Right cardiac atrium (tissue), 5 donors: ENCODE results near the gene SSC4D. TPM values are rescaled to one million over a fixed set of nuclear protein-coding genes. Genes with fewer than 3 reads are reported as not detected.
"Not testable (repeated sequence)": the region's sequence is repeated elsewhere in the genome, so short reads cannot be mapped to it uniquely, and the experiment has no call there.

Experiments
- ATAC-seq, 2 donors: fragments of 200-7000 bp; cut with Tn5 transposase; one replicate each; pipeline versions ENCODE4 v1.8.0 to v1.9.1; 2020; ENCODE audit warnings: moderate library complexity in 2 of 2, mild to moderate bottlenecking in 1 of 2
- DNase-seq, 3 donors: peaks; one replicate each; pipeline ENCODE4 v3.0.0-alpha.2; 2020
- H3K27ac ChIP-seq: one replicate; pipeline ENCODE4 v1.5.1; 2013; ENCODE audit warnings: mild to moderate bottlenecking, low read length, control low read depth, moderate library complexity
- H3K27me3 ChIP-seq: one replicate; pipeline ENCODE4 v1.6.1; 2013; ENCODE audit not compliant: control insufficient read depth, insufficient read depth
- H3K4me1 ChIP-seq: one replicate; pipeline ENCODE4 v1.6.1; 2013; ENCODE audit warnings: low read length; ENCODE audit not compliant: control insufficient read depth, insufficient read depth
- H3K4me3 ChIP-seq: one replicate; pipeline ENCODE4 v1.5.1; 2013; ENCODE audit warnings: low read length, control low read depth
- H3K9me3 ChIP-seq: one replicate; pipeline ENCODE4 v1.6.1; 2013; ENCODE audit warnings: low read length; ENCODE audit not compliant: control insufficient read depth
- WGBS: extraction: QIAGEN DNeasy Blood & Tissue Kit; methylation state at CpG from one replicate; pipeline ENCODE4 v1.1.7; 2013; 5-methylcytosine and 5-hydroxymethylcytosine counted together
- intact Hi-C, 4 donors: fragments of 100-400 bp; cut with DNase I; formaldehyde crosslinking; loops; one replicate each; pipeline versions ENCODE4 v1.11.0 to v1.14.0; 2022 to 2023
- polyA plus RNA-seq: library from polyadenylated mRNA; stranded (reverse); fragments of 200-250 nt; gene quantifications from one replicate; pipeline ENCODE4 v1.2.3, GENCODE V29; 2013
- total RNA-seq, 4 donors: library from RNA; stranded (reverse); fragmentation: NEBNext Ultra II Directional; extraction: Animal tissue kit (Norgen Biotek cat#: 25700); gene quantifications; one replicate each; pipeline ENCODE4 v1.2.1, GENCODE V29; 2021
- donor health status: healthy with polysubstance abuse.
- donor health status: DM: no; HTN: yes; CAD: no.
- donor health status: DM: no; HTN: no; CAD: no.
- donor health status: DM: no; HTN: yes; CAD: no; lungs with severe emphysema.
- donor health status: DM: yes; HTN: yes; CAD: no.

Gene SSC4D
- total and polyA plus RNA-seq, 5 donors: 0.78 to 2.1 (median 1.0) TPM

DNA sequence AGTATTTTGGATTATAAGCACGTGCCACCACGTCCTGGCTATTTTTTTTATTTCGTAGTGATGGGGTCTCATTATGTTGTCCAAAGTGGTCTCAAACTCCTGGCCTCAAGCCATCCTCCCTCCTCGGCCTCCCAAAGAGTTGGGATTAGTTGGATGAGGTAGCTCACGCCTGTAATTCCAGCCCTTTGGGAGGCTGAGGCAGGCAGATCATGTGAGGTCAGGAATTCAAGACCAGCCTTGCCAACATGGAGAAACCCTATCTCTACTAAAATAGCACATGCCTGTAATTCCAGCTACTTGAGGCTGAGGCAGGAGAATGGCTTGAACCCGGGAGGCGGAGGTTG lies 28.9 kb downstream of the SSC4D start:
- WGBS: 41% methylated on average over 7 of the region's 7 CpGs
- DNase-seq (peak in 1 of 3 donors; percentile 57), ATAC-seq (no peak)
- Histone ChIP-seq H3K27ac (peak overlapping the region; percentile 96), H3K27me3 (no peaks in the 10 kb centered on the region), H3K9me3 (no peaks in the 10 kb centered on the region), H3K4me1 (peaks cover 8% of the 10 kb centered on the region), H3K4me3 (no peak overlapping the region)
- intact Hi-C loops: no loop called here

DNA sequence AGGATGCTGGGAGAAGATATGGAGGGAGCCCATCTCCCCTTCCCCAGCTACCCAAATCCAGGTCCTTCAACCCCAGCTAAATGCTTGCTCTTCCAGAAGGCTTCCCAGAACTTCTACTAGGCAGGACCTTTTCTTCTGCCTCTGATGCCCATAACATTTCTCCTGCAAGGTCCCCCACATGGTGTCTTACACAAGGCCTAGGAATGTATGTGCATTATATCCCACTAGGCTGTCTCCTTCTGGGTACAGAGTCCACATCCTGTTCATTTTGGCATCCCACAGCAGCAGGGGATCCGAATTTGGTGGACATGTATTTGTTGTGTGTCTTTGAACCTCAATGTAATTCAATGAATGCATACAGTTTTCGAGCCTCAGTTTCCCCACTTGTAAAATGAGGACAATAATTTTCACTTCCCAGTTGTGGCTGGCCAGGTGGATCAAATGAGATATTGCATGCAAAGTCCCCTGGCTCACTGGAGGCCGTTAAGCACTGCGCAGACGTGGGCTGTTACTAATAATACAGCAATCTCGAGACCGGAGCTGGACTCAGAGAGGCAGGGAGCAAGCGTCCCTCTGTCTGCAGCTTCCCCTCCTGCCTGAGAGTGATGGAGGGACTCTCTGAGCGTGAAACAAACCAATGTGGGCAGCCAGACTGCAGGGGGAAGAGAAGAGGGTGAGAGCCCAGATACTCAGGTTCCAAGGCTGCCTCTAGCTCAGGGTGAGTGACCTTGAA lies 32.1 kb downstream of the SSC4D start:
- intact Hi-C loops: no loop called here

DNA sequence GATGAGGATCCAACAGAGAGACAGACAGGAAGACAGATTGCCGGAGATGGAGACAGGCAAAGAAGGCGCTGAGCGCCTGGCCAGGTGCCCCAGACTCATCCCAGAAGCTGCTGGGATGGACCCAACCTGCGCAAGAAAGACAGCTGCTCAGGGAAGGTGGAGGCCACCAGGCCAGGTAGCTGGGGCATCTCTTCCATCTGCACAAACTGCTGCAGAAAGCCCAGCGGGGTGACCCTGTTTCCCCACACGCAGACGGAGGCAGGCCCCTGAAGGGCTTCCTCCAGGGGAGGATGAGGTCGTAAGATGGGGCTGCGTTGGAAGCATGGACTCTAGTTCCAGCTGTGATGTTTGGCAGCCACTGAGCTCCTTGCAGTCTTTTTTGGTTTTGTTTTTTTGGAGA lies 34.2 kb downstream of the SSC4D start:
- intact Hi-C loops: no loop called here
- WGBS: 82% methylated on average over 9 of the region's 9 CpGs
- ATAC-seq (no peak), DNase-seq (no peak)
- Histone ChIP-seq H3K9me3 (no peaks in the 10 kb centered on the region), H3K27me3 (no peaks in the 10 kb centered on the region), H3K27ac (no peak overlapping the region), H3K4me1 (peaks cover 3% of the 10 kb centered on the region), H3K4me3 (no peak overlapping the region)

More for the DNA sequence above, 32.1 kb downstream of the SSC4D start:
- Histone ChIP-seq H3K27ac (peak overlapping the region; percentile 68), H3K4me1 (peaks cover 8% of the 10 kb centered on the region), H3K9me3 (no peaks in the 10 kb centered on the region), H3K27me3 (no peaks in the 10 kb centered on the region), H3K4me3 (no peak overlapping the region)
- DNase-seq (peak in 1 of 3 donors; percentile 47), ATAC-seq (no peak)
- 63% methylated on average over 9 of the region's 9 CpGs for WGBS

DNA sequence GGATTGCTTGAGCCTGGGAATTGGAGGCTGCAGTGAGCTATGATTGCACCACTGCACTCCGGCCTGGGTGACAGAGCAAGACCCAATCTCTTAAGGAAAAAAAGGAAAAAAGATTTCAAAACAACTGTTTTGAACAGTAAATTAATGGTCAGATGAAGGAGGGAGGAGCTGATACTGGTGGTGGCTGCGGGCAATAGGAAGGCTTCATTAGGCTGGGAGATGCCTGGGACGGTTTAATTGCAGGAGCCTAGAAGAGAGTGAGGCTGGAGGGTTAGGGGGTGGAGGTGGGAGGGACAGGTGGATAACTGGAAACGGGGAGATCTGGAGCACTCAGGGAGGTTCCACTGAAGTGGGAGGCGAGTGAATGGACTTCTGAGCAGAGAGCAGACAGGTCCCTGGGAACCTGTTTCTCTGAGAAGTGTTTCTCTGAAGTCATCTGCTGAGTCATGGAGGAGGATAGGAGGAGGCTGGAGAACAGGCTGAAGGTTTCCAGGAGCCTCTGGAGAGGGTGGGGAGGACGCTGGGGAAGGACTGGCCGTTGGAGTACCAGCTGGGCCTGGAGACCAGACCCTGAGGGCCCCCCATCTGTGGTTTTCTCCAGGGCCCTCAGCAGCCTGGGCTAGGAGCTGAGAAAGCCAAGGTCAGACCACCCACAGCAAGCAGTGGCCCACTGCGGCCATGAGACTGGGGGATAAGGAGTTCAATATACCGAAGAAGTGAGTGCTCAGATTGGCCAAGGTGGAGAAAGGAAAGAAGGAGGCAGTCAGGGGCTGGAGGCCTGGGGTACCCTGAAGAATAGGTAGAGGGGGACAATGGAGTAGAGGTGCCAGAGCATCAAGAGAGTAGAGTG lies 36.3 kb downstream of the SSC4D start:
- peaks cover 3% of the 10 kb centered on the region for H3K4me1 ChIP-seq
- H3K27me3 ChIP-seq: no peaks in the 10 kb centered on the region
- DNase-seq: no peak
- 81% methylated on average over 9 of the region's 9 CpGs for WGBS
- H3K27ac ChIP-seq: no peak overlapping the region
- intact Hi-C loops: no loop called here
- ATAC-seq: peak in 1 of 2 donors; percentile 77
- H3K4me3 ChIP-seq: no peak overlapping the region
- no peaks in the 10 kb centered on the region for H3K9me3 ChIP-seq

- Histone ChIP-seq H3K9me3 (no peaks in the 10 kb centered on the region), H3K27ac (no peak overlapping the region), H3K4me1 (no peaks in the 10 kb centered on the region), H3K4me3 (no peak overlapping the region), H3K27me3 (no peaks in the 10 kb centered on the region)
- ATAC-seq: no peak
- DNase-seq: no peak
- WGBS: 97% methylated on average over 3 of the region's 3 CpGs
- intact Hi-C loops: no loop called here
These were observed 38.1 kb downstream of the SSC4D start for GRCh38 chr7:76371396-76371795.

- H3K4me1 ChIP-seq: peaks cover 6% of the 10 kb centered on the region
- 79% methylated on average over 6 of the region's 6 CpGs for WGBS
- no peak overlapping the region for H3K27ac ChIP-seq
- intact Hi-C loops: no loop called here
- no peak overlapping the region for H3K4me3 ChIP-seq
- DNase-seq (no peak), ATAC-seq (no peak)
- no peaks in the 10 kb centered on the region for H3K27me3 ChIP-seq
- no peaks in the 10 kb centered on the region for H3K9me3 ChIP-seq
These were observed 40.5 kb downstream of the SSC4D start for GRCh38 chr7:76369018-76369417.

DNA sequence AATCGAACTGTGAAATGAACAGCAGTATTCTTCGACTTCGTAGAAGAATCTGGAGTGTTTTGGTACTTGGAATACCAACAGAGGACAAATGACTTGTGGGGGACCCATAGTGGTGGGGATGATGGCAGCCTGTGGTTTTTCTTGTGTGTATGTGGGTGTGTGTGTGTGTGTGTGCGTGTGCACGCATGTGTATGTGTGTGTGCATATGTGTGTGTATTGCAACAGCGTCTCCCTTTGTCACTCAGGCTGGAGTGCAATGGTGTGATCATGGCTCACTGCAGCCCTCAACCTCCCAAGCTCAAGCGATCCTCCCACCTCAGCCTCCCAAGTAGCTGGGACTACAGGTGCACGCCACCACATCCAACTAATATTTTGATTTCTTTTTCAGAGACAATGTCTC lies 41.3 kb downstream of the SSC4D start:
- Histone ChIP-seq H3K9me3 (no peaks in the 10 kb centered on the region), H3K27me3 (no peaks in the 10 kb centered on the region), H3K4me1 (peaks cover 6% of the 10 kb centered on the region), H3K27ac (no peak overlapping the region), H3K4me3 (no peak overlapping the region)
- ATAC-seq (no peak), DNase-seq (no peak)
- WGBS: 95% methylated on average over 8 of the region's 8 CpGs
- intact Hi-C loops: no loop called here

DNA sequence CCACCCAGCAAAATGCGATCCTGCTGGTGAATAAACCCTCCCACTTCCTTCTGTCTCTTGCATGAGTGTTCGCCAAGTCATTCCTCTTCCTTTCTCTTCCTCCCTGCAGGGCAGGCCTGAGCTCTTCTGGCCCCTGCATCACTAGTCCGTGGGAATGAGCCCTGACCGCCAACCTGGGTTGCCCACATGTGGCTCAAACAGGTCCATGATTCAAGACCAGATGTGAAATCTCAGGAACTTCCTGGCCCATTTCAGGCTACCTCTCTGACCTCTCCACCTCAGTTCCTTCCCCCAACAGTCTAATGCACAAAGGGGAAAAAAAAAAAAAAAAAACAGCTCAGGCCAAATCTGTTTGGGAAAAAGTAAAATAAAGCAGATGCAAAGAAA lies 45.3 kb downstream of the SSC4D start:
- WGBS: 36% methylated on average over 4 of the region's 4 CpGs
- intact Hi-C loops: no loop called here
- DNase-seq (peak in 1 of 3 donors; percentile 76), ATAC-seq (peak; percentile 1 to 2)
- Histone ChIP-seq H3K4me1 (peaks cover 6% of the 10 kb centered on the region), H3K27ac (peak overlapping the region; percentile 87), H3K9me3 (no peaks in the 10 kb centered on the region), H3K4me3 (no peak overlapping the region), H3K27me3 (no peaks in the 10 kb centered on the region)

DNA sequence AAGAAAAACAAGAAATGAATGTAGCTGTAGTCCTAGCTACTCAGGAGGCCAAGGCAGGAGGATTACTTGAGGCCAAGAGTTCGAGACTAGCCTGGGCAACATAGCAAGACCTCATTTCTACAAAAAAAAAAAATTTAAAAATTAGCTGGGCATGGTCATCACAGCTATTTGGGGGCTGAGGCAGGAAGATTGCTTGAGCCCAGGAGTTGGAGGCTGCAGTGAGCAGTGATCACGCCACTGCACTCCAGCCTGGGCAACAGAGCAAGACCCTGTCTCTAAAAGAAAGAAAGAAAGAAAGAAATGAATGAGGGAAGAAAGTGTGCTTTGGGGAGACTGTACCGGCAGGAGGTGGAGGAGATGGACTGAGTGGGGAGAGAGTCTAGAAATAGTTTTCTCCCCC lies 45.7 kb downstream of the SSC4D start:
- H3K4me1 ChIP-seq, H3K27me3 ChIP-seq, intact Hi-C loops, ATAC-seq, DNase-seq, H3K9me3 ChIP-seq, H3K4me3 ChIP-seq: not testable (repeated sequence)
- peak overlapping the region; percentile 87 for H3K27ac ChIP-seq
- 67% methylated on average over 3 of the region's 3 CpGs for WGBS

GRCh38 chr7:76359978-76360638 lies 49.4 kb downstream of the SSC4D start:
- Histone ChIP-seq H3K9me3 (no peaks in the 10 kb centered on the region), H3K4me3 (no peak overlapping the region), H3K4me1 (peaks cover 2% of the 10 kb centered on the region), H3K27ac (peak overlapping the region; percentile 94), H3K27me3 (no peaks in the 10 kb centered on the region)
- intact Hi-C loops: loop anchor here in 2 of 4 donors (5.0 kb wide), 1 partner anchor 43 kb away; no protein-coding TSS in a partner anchor
- 79% methylated on average over 17 of the region's 17 CpGs for WGBS
- ATAC-seq (no peak), DNase-seq (no peak)
